ENCODE results near the gene SOCS4.

SOCS4 gene

GRCh38 chr14:55026441-55026792 lies 619 bp upstream of the SOCS4 start:
- H3K9me2 ChIP-seq (replicated peaks; ENCODE audit: control insufficient read depth, low read length), result no peaks in the 10 kb centered on the region
- H3F3A ChIP-seq (ENCODE audit: control insufficient read depth, insufficient read depth), result no peaks in the 10 kb centered on the region
- no peaks in the 10 kb centered on the region for H3K9me3 ChIP-seq (ENCODE audit: control insufficient read depth, insufficient read depth, low read length)
- TF ChIP-seq EZH2phosphoT487 (IDR thresholded peaks at IDR 0.05; ENCODE audit: borderline replicate concordance, low read length) (no peak), CTCF (IDR thresholded peaks at IDR 0.05; ENCODE audit: low read depth, low read length, poor library complexity, severe bottlenecking) (no peak)
- peaks cover 66% of the 10 kb centered on the region for H3K36me3 ChIP-seq (ENCODE audit: control insufficient read depth, low read length)
- peaks cover 8% of the 10 kb centered on the region; the same call in 1 of the 2 replicates for H4K20me1 ChIP-seq (ENCODE audit: control insufficient read depth, insufficient read depth, low read depth, low read length)
- peaks cover 44% of the 10 kb centered on the region for H3K4me1 ChIP-seq (ENCODE audit: control insufficient read depth, low read length)
- peak overlapping the region; percentile 49 for H3K27ac ChIP-seq (ENCODE audit: low read depth, low read length)
- no peaks in the 10 kb centered on the region for H3K27me3 ChIP-seq (ENCODE audit: control insufficient read depth, low read length)
- H3K79me2 ChIP-seq (ENCODE audit: control insufficient read depth, low read length), result peaks cover 93% of the 10 kb centered on the region
- H3K4me3 ChIP-seq (ENCODE audit: low read length), result peak overlapping the region; percentile 97
- H3K4me2 ChIP-seq (ENCODE audit: low read length), result peak overlapping the region; percentile 89

- H3K27ac ChIP-seq (ENCODE audit: low read depth, low read length), result peak overlapping the region; percentile 49; the same call in 1 of the 2 replicates
- peaks cover 45% of the 10 kb centered on the region for H3K4me1 ChIP-seq (ENCODE audit: control insufficient read depth, low read length)
- no peaks in the 10 kb centered on the region for H3K9me2 ChIP-seq (replicated peaks; ENCODE audit: control insufficient read depth, low read length)
- TF ChIP-seq CTCF (IDR thresholded peaks at IDR 0.05; ENCODE audit: low read depth, low read length, poor library complexity, severe bottlenecking) (no peak), EZH2phosphoT487 (IDR thresholded peaks at IDR 0.05; ENCODE audit: borderline replicate concordance, low read length) (no peak)
- no peaks in the 10 kb centered on the region for H3K9me3 ChIP-seq (ENCODE audit: control insufficient read depth, insufficient read depth, low read length)
- H3K27me3 ChIP-seq (ENCODE audit: control insufficient read depth, low read length), result no peaks in the 10 kb centered on the region
- H3K36me3 ChIP-seq (ENCODE audit: control insufficient read depth, low read length), result peaks cover 62% of the 10 kb centered on the region
- H3F3A ChIP-seq (ENCODE audit: control insufficient read depth, insufficient read depth), result no peaks in the 10 kb centered on the region
- H3K79me2 ChIP-seq (ENCODE audit: control insufficient read depth, low read length), result peaks cover 93% of the 10 kb centered on the region
- H4K20me1 ChIP-seq (ENCODE audit: control insufficient read depth, insufficient read depth, low read depth, low read length), result peaks cover 8% of the 10 kb centered on the region; the same call in 1 of the 2 replicates
- H3K4me3 ChIP-seq (ENCODE audit: low read length), result peak overlapping the region; percentile 97
- H3K4me2 ChIP-seq (ENCODE audit: low read length), result peak overlapping the region; percentile 89
These were observed 1.0 kb downstream of the SOCS4 start for GRCh38 chr14:55028066-55028465.

GRCh38 chr14:55028476-55028875 lies 1.4 kb downstream of the SOCS4 start:
- Histone ChIP-seq H4K20me1 (ENCODE audit: control insufficient read depth, insufficient read depth, low read depth, low read length) (peaks cover 8% of the 10 kb centered on the region; the same call in 1 of the 2 replicates), H3K4me1 (ENCODE audit: control insufficient read depth, low read length) (peaks cover 45% of the 10 kb centered on the region), H3K27me3 (ENCODE audit: control insufficient read depth, low read length) (no peaks in the 10 kb centered on the region), H3K4me3 (ENCODE audit: low read length) (peak overlapping the region; percentile 97), H3K36me3 (ENCODE audit: control insufficient read depth, low read length) (peaks cover 62% of the 10 kb centered on the region), H3K4me2 (ENCODE audit: low read length) (peak overlapping the region; percentile 89), H3K9me3 (ENCODE audit: control insufficient read depth, insufficient read depth, low read length) (no peaks in the 10 kb centered on the region), H3K27ac (ENCODE audit: low read depth, low read length) (no peak overlapping the region), H3K79me2 (ENCODE audit: control insufficient read depth, low read length) (peaks cover 93% of the 10 kb centered on the region), H3F3A (ENCODE audit: control insufficient read depth, insufficient read depth) (no peaks in the 10 kb centered on the region), H3K9me2 (replicated peaks; ENCODE audit: control insufficient read depth, low read length) (no peaks in the 10 kb centered on the region)
- TF ChIP-seq EZH2phosphoT487 (IDR thresholded peaks at IDR 0.05; ENCODE audit: borderline replicate concordance, low read length), result no peak
- no peak for TF ChIP-seq CTCF (IDR thresholded peaks at IDR 0.05; ENCODE audit: low read depth, low read length, poor library complexity, severe bottlenecking)
